Sigmoid colon (tissue), 3 donors: ENCODE data around the gene BACH1.

ENCODE experiments used
- POLR2A ChIP-seq, 2 donors: fragments of 450-650 bp; IDR thresholded peaks; one replicate each; pipeline ENCODE4 v1.6.1; 2016; ENCODE audit warnings: antibody characterized with exemption in 2 of 2, mild to moderate bottlenecking in 2 of 2, moderate library complexity in 2 of 2
- TF ChIP-seq, protein P1 (sequence below), 4 experiments: fragments of 450-650 bp in 3 of 4; fragments of 200-600 bp in 1 of 4; IDR thresholded peaks; one replicate each; pipeline ENCODE4 v1.5.1; 2016 to 2019; ENCODE audit warnings: antibody characterized with exemption in 4 of 4, mild to moderate bottlenecking in 3 of 4, moderate library complexity in 2 of 4

DNA sequence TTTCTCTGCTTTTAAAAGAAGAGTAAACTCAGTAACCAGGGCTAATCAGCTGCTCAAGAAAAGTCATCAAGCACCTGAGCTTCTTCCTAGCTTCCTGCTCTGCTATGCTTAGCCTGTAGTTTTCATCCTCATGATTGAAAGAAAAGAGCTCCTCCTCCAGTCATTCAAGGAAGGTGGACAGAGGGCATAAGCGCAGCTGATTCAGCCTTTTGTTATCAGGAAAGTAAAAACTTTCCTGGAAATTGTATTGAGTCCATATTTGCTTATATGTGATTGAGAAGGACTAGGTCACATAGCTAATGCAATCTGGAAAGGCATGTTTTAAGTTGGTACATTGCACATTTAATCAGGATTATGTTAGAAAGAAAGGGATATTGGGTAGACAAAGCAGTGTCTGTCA, 8.5 kb upstream of the BACH1 start:
- TF ChIP-seq, protein P1, sequence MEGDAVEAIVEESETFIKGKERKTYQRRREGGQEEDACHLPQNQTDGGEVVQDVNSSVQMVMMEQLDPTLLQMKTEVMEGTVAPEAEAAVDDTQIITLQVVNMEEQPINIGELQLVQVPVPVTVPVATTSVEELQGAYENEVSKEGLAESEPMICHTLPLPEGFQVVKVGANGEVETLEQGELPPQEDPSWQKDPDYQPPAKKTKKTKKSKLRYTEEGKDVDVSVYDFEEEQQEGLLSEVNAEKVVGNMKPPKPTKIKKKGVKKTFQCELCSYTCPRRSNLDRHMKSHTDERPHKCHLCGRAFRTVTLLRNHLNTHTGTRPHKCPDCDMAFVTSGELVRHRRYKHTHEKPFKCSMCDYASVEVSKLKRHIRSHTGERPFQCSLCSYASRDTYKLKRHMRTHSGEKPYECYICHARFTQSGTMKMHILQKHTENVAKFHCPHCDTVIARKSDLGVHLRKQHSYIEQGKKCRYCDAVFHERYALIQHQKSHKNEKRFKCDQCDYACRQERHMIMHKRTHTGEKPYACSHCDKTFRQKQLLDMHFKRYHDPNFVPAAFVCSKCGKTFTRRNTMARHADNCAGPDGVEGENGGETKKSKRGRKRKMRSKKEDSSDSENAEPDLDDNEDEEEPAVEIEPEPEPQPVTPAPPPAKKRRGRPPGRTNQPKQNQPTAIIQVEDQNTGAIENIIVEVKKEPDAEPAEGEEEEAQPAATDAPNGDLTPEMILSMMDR (IDR thresholded peaks at IDR 0.05) = no peak
- TF ChIP-seq POLR2A (IDR thresholded peaks at IDR 0.05) = no peak
